ENCODE measurements around the gene B3GNT4.
"Not testable (repeated sequence)": the region's sequence is repeated elsewhere in the genome, so short reads cannot be mapped to it uniquely, and the experiment has no call there.

DNA sequence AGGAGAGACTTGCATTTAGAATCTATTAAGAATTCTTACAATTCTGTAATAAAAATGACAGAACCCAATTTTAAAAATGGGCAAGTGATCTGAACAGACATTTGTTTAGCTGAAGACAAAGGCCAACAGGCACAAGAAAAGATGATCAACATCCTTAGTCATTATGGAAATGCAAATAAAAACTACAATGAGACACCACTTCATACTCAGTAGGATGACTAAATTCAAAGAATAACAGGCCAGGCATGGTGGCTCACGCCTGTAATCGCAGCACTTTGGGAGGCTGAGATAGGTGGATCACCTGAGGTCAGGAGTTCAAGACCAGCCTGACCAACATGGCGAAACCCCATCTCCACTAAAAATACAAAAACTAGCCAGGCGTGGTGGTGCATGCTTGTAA is 55.0 kb downstream of the B3GNT4 start:
- TF ChIP-seq, protein P1, sequence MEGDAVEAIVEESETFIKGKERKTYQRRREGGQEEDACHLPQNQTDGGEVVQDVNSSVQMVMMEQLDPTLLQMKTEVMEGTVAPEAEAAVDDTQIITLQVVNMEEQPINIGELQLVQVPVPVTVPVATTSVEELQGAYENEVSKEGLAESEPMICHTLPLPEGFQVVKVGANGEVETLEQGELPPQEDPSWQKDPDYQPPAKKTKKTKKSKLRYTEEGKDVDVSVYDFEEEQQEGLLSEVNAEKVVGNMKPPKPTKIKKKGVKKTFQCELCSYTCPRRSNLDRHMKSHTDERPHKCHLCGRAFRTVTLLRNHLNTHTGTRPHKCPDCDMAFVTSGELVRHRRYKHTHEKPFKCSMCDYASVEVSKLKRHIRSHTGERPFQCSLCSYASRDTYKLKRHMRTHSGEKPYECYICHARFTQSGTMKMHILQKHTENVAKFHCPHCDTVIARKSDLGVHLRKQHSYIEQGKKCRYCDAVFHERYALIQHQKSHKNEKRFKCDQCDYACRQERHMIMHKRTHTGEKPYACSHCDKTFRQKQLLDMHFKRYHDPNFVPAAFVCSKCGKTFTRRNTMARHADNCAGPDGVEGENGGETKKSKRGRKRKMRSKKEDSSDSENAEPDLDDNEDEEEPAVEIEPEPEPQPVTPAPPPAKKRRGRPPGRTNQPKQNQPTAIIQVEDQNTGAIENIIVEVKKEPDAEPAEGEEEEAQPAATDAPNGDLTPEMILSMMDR (IDR thresholded peaks at IDR 0.05), result not testable (repeated sequence)
- TF ChIP-seq POLR2A (IDR thresholded peaks at IDR 0.05), result not testable (repeated sequence)
